Esophagus muscularis mucosa (tissue), 4 donors: ENCODE data around the gene GTPBP3. TPM values are rescaled to one million over a fixed set of nuclear protein-coding genes. Genes with fewer than 3 reads are reported as not detected.

Source experiments
- DNase-seq: peaks from one replicate; pipeline ENCODE4 v3.0.0-alpha.2; 2017; ENCODE audit errors: extremely low spot score
- H3K27ac ChIP-seq, 4 donors: fragments of 200-600 bp; sonication (generic); replicated peaks in 1 of 4; 1 replicate in 3 of 4; 2 replicates in 1 of 4; pipeline ENCODE4 v1.5.1; 2016 to 2019; ENCODE audit warnings: mild to moderate bottlenecking in 1 of 4
- H3K27me3 ChIP-seq, 4 donors: fragments of 200-600 bp; sonication (generic); one replicate each; pipeline versions ENCODE4 v1.5.1 to v1.6.0; 2016 to 2019
- H3K36me3 ChIP-seq, 4 donors: fragments of 200-600 bp; sonication (generic); one replicate each; pipeline ENCODE4 v1.5.1; 2016 to 2019
- H3K4me1 ChIP-seq, 4 donors: fragments of 200-600 bp; sonication (generic); one replicate each; pipeline ENCODE4 v1.5.1; 2016 to 2019
- H3K4me3 ChIP-seq, 4 donors: fragments of 200-600 bp; sonication (generic); 1 replicate in 2 of 4; 2 replicates in 2 of 4; pipeline ENCODE4 v1.5.1; 2016 to 2019; ENCODE audit warnings: mild to moderate bottlenecking in 4 of 4, moderate library complexity in 1 of 4
- H3K9me3 ChIP-seq, 4 donors: fragments of 200-600 bp; sonication (generic); 1 replicate in 3 of 4; 2 replicates in 1 of 4; pipeline ENCODE4 v1.5.1; 2016 to 2019
- EP300 ChIP-seq: sonication (generic); formaldehyde crosslinking; IDR thresholded peaks from one replicate; pipeline ENCODE4 v1.6.1; 2017; ENCODE audit warnings: antibody characterized with exemption
- POLR2A ChIP-seq: fragments of 450-650 bp; IDR thresholded peaks from one replicate; pipeline ENCODE4 v1.6.1; 2017; ENCODE audit warnings: antibody characterized with exemption, moderate library complexity, mild to moderate bottlenecking, low read depth
- POLR2AphosphoS5 ChIP-seq, 2 donors: sonication (generic); formaldehyde crosslinking; IDR thresholded peaks; one replicate each; pipeline ENCODE4 v1.6.1; 2017; ENCODE audit warnings: antibody characterized with exemption in 2 of 2
- WGBS: methylation state at CpG from one replicate; pipeline ENCODE4 v1.1.5; 2018; 5-methylcytosine and 5-hydroxymethylcytosine counted together
- intact Hi-C: fragments of 100-400 bp; cut with DNase I; formaldehyde crosslinking; loops from one replicate; pipeline ENCODE4 v1.15.1; 2023
- total RNA-seq, 4 donors: library from RNA; depleted of rRNA; stranded (reverse); fragments of >200 nt; gene quantifications; one replicate each; pipeline versions ENCODE4 v1.1.0 to v1.2.1, GENCODE V29; 2016
- TF ChIP-seq, protein P1 (sequence below), 3 experiments: fragments of 200-600 bp in 2 of 3; fragments of 450-650 bp in 1 of 3; sonication (generic) in 2 of 3; IDR thresholded peaks; one replicate each; pipeline ENCODE4 v1.5.1; 2017 to 2019; ENCODE audit warnings: antibody characterized with exemption in 3 of 3, mild to moderate bottlenecking in 2 of 3, moderate library complexity in 1 of 3

The GTPBP3 gene
- total RNA-seq, 4 donors from 2014 or later = 8.7 to 13.3 (median 10.2) TPM

DNA sequence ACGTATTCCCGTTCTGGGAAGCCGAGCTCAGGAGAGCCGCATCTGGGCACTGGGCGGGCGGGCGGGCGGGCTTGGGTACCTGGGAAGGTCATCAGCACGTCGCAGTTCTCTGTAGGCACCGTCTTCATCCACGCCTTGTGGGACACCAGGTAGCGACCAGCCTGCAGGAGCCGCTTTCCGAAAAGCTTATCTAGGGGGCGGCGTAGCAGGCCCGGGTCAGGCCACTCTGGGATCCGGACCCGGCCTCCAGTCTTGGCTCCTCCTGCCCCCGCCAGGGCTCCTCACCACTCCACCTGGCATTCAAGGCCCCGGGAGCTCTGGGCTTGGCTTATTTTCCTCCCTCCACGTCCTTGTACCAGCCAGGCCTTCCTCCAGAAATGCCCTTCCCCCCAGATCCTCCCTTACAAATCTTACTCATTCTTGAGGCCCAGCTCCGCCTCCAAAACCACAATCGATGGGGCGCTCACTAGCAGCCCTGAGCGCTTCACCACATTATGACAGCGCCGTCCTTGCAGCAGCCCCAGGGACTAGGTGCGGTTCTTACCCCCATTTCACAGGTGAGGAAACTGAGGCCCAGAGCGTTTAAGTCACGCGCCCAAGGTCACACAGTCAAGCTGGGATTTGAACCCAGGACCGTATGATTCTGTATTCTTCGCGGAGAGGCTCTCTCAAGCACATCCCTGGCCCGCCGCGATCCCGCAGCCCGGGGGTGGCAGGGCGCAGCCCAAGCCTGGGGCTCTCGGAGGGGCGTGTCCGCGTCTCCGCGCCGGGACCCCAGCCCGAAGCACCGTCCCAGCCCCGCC, 3.5 kb upstream of the GTPBP3 start:
- H3K4me1 ChIP-seq = peaks cover 34 to 60% (median 52%) of the 10 kb centered on the region in 4 donors
- intact Hi-C loops = no loop called here

DNA sequence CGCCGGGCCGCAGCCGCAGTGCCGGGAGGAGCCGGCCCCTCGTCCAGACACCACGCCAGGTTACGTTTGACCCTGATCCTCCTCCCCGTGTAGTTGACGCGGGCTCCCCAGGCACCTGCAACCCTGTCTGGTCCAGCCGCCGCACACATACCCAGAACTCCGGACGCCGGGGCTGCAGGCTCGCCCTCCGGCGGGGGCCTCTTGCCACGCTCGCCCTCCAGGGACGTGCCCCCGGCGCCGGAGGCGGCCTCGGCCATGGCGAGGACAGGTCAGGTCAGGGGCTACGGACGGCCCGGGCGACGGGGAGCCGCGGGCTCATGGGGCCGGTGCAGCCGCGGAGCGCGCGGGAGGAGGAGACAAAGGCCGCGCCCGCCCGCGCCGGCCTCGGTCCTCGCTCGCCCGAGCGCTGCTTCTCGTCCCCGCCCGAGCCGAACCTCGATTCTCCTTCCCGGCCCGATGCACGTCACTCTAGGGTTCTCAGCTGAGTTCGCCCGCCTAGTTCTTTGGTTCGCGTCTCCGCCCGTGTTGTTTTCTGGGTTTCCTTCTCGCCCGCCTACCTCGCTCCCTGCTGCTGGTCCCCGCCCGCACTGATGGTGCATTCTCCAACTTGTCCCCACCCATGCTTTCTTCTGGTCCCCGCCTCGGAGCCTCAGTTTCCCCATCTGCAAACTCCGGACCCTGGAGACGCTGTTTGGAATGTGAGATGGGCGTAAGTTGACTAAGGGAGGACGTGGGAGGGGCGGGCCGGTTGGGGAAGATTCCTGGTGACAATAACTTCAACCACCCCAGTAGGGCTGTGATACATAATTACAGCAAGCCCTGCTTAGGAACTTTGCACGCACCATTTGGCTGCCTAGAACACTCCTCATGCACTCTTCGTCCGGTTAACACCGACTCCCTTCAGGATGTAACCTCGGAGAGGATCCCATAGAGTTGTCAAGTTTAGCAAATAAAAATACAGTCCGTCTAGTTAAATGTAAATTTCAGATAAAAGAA, 2.6 kb upstream of the GTPBP3 start, which contains the start of gene ANO8:
Gene ANO8 (minus strand): TSS at position 442 of the 996 bp plus-strand sequence. CDS start 185 bp downstream, at position 257.
- peak; percentile 98 for DNase-seq
- no peaks in the 10 kb centered on the region for H3K9me3 ChIP-seq
- H3K4me1 ChIP-seq = peaks cover 31 to 52% (median 47%) of the 10 kb centered on the region in 4 donors
- peaks cover 0 to 30% (median 13%) of the 10 kb centered on the region in 4 donors for H3K36me3 ChIP-seq
- 1% methylated on average over 55 of the region's 86 CpGs for WGBS
- peak within 1 kb of the TSS; percentile 68 to 98 (median 74) for H3K27ac ChIP-seq
- peaks cover 0 to 27% (median 0%) of the 10 kb centered on the region in 4 donors for H3K27me3 ChIP-seq
- TF ChIP-seq, protein P1, sequence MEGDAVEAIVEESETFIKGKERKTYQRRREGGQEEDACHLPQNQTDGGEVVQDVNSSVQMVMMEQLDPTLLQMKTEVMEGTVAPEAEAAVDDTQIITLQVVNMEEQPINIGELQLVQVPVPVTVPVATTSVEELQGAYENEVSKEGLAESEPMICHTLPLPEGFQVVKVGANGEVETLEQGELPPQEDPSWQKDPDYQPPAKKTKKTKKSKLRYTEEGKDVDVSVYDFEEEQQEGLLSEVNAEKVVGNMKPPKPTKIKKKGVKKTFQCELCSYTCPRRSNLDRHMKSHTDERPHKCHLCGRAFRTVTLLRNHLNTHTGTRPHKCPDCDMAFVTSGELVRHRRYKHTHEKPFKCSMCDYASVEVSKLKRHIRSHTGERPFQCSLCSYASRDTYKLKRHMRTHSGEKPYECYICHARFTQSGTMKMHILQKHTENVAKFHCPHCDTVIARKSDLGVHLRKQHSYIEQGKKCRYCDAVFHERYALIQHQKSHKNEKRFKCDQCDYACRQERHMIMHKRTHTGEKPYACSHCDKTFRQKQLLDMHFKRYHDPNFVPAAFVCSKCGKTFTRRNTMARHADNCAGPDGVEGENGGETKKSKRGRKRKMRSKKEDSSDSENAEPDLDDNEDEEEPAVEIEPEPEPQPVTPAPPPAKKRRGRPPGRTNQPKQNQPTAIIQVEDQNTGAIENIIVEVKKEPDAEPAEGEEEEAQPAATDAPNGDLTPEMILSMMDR (IDR thresholded peaks at IDR 0.05) = peak in 1 of 3 experiments; percentile 26
- TF ChIP-seq POLR2AphosphoS5 (IDR thresholded peaks at IDR 0.05) (peak; percentile 60 to 86), EP300 (no peak), POLR2A (no peak)
- intact Hi-C loops = no loop called here
- H3K4me3 ChIP-seq = peak within 1 kb of the TSS; percentile 67 to 83 (median 75)

More for the DNA sequence above, 3.5 kb upstream of the GTPBP3 start:
- DNase-seq = no peak
- 68% methylated on average over 28 of the region's 52 CpGs for WGBS
- no peaks in the 10 kb centered on the region for H3K9me3 ChIP-seq
- peak overlapping the region; percentile 68 to 77 (median 74) for H3K27ac ChIP-seq
- no peak for TF ChIP-seq POLR2AphosphoS5 (IDR thresholded peaks at IDR 0.05)
- TF ChIP-seq POLR2A = no peak
- no peak for TF ChIP-seq EP300
- TF ChIP-seq, protein P1 (IDR thresholded peaks at IDR 0.05) = no peak
- H3K4me3 ChIP-seq = peak overlapping the region; percentile 67 to 83 (median 75)
- H3K27me3 ChIP-seq = peaks cover 0 to 36% (median 2%) of the 10 kb centered on the region in 4 donors
- H3K36me3 ChIP-seq = peaks cover 0 to 25% (median 13%) of the 10 kb centered on the region in 4 donors

DNA sequence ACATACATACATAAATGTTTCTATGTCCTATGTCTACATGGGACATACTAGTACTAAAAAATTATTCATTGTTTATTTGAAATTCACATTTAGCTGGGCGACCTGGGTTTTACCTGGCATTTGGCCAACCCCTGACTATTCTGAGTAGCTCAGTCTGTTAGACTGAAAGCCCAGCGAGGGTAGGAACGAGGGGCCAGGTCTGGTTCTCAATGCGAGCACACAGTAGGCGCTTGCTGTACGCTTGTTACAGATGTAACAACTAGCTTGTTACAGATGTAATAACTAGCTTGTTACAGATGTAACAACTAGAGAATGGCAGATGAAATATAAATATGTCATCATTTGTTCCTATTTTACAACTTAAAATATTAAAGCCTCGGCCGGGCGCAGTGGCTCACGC, 1.8 kb upstream of the GTPBP3 start:
- DNase-seq = no peak
- TF ChIP-seq POLR2A (no peak), POLR2AphosphoS5 (IDR thresholded peaks at IDR 0.05) (no peak), EP300 (no peak)
- TF ChIP-seq, protein P1 (IDR thresholded peaks at IDR 0.05) = no peak
- Histone ChIP-seq H3K4me3 (peak overlapping the region in 2 of 4 donors; percentile 78 to 90), H3K36me3 (peaks cover 0 to 21% (median 10%) of the 10 kb centered on the region in 4 donors), H3K27ac (peak overlapping the region in 2 of 4 donors; percentile 68 to 98), H3K27me3 (peaks cover 0 to 18% (median 0%) of the 10 kb centered on the region in 4 donors), H3K4me1 (peaks cover 31 to 56% (median 49%) of the 10 kb centered on the region in 4 donors), H3K9me3 (no peaks in the 10 kb centered on the region)
- 67% methylated on average over 10 of the region's 10 CpGs for WGBS
- intact Hi-C loops = no loop called here

DNA sequence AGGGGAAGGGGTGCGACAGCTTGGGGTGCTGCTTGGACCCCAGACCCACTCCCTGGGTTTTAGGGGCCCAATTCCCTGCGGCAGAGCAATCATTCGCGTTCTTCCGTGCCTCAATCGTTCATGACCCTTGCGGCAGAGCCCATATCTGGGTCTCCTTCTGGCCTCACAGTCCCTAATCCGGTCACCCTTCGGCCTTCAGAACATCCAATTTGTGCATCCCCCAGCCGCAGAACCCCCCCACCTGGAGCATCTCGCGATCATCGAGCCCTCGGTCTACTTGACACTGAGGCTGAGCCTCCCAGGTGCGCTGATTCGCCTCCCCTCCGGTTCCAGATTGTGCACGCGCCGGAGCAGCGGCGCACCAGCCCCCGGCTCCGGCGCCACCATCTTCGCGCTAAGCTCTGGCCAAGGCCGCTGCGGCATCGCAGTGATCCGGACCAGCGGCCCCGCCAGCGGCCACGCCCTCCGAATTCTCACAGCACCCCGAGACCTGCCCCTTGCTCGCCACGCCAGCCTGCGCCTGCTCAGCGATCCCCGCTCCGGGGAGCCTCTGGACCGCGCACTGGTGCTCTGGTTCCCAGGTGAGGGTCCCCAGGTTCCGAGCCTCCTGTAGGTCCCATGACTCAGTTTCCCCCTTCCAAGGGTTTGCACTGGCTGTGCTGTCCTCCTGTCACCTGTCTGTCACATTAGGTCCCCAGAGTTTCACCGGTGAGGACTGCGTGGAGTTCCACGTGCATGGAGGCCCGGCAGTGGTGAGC, 501 bp downstream of the GTPBP3 start:
- H3K27ac ChIP-seq = peak overlapping the region; percentile 91 to 98 (median 96)
- 3% methylated on average over 12 of the region's 50 CpGs for WGBS

More for the DNA sequence above, 501 bp downstream of the GTPBP3 start:
- Histone ChIP-seq H3K27me3 (peaks cover 0 to 2% (median 0%) of the 10 kb centered on the region in 4 donors), H3K4me3 (peak overlapping the region; percentile 74 to 93 (median 84)), H3K9me3 (no peaks in the 10 kb centered on the region), H3K4me1 (peaks cover 31 to 59% (median 49%) of the 10 kb centered on the region in 4 donors), H3K36me3 (peaks cover 0 to 32% (median 15%) of the 10 kb centered on the region in 4 donors)
- intact Hi-C loops = no loop called here
- TF ChIP-seq, protein P1 (IDR thresholded peaks at IDR 0.05) = no peak
- TF ChIP-seq EP300 (no peak), POLR2AphosphoS5 (IDR thresholded peaks at IDR 0.05) (no peak), POLR2A (no peak)
- DNase-seq = no peak
